ENCODE measurements around the gene OLFM3. TPM values are rescaled to one million over a fixed set of nuclear protein-coding genes. Genes with fewer than 3 reads are reported as not detected.

Gene OLFM3
- total RNA-seq, 1 experiment from 2014 or later, result 0.26 TPM

GRCh38 chr1:101975371-101975770 lies 21.4 kb downstream of the OLFM3 start:
- H3K9me3 Mint-ChIP-seq, result peaks cover 0 to 9% of the 10 kb centered on the region in 2 experiments; a peak in 1 of 5 replicates
- H3K36me3 Mint-ChIP-seq (ENCODE audit: insufficient read depth in 1 of 3, low read depth in 3 of 3), result peaks cover 0 to 12% (median 5%) of the 10 kb centered on the region in 3 experiments; a peak in 3 of 7 replicates
- Histone ChIP-seq H2BK5ac (ENCODE audit: insufficient read length, low read length) (no peak overlapping the region), H3K56ac (ENCODE audit: insufficient read length, low read depth, low read length) (no peak overlapping the region), H4K20me1 (ENCODE audit: control insufficient read depth, insufficient read depth, insufficient read length) (no peaks in the 10 kb centered on the region), H3K27me3 (ENCODE audit: insufficient read depth, low read length) (no peaks in the 10 kb centered on the region), H4K5ac (ENCODE audit: insufficient read length, low read depth, low read length) (no peak overlapping the region), H2AK5ac (ENCODE audit: insufficient read length, low read length) (no peak overlapping the region), H4K91ac (ENCODE audit: insufficient read length, low read depth, low read length) (no peak overlapping the region), H3K18ac (ENCODE audit: insufficient read length, low read depth, low read length) (no peak overlapping the region), H3T11ph (ENCODE audit: low read length) (no peak overlapping the region), H2BK12ac (ENCODE audit: insufficient read length, low read depth, low read length) (no peak overlapping the region), H3K14ac (ENCODE audit: insufficient read depth, low read length) (no peak overlapping the region), H3K4me2 (ENCODE audit: insufficient read depth, insufficient read length, low read length) (no peak overlapping the region), H2BK15ac (ENCODE audit: low read depth, low read length) (no peak overlapping the region), H3K27ac (ENCODE audit: insufficient read length, low read depth, low read length) (no peak overlapping the region), H3K23ac (ENCODE audit: insufficient read length, low read depth, low read length) (no peak overlapping the region), H3K4ac (ENCODE audit: low read depth, low read length) (no peak overlapping the region), H2BK120ac (ENCODE audit: low read depth, low read length, poor library complexity, severe bottlenecking) (no peak overlapping the region), H3K79me2 (ENCODE audit: insufficient read depth, low read length) (no peaks in the 10 kb centered on the region), H3K9me3 (ENCODE audit: control insufficient read depth, low read depth, low read length) (no peaks in the 10 kb centered on the region), H2BK20ac (ENCODE audit: low read depth, low read length, poor library complexity, severe bottlenecking) (no peak overlapping the region), H3K9ac (ENCODE audit: extremely low read depth, insufficient read length, low read length) (no peak overlapping the region), H4K8ac (replicated peaks; ENCODE audit: insufficient read length, low read depth, low read length) (no peak overlapping the region), H2AFZ (ENCODE audit: low read length) (no peak overlapping the region), H3K23me2 (ENCODE audit: insufficient read length, low read depth, low read length, poor library complexity, severe bottlenecking) (no peaks in the 10 kb centered on the region), H3K4me1 (ENCODE audit: insufficient read depth, low read length) (no peaks in the 10 kb centered on the region), H3K79me1 (ENCODE audit: insufficient read depth, low read depth, low read length, poor library complexity, severe bottlenecking) (no peaks in the 10 kb centered on the region)
- H3K27me3 Mint-ChIP-seq (ENCODE audit: low read depth), result no peaks in the 10 kb centered on the region
- WGBS (ENCODE audit: extremely low coverage, insufficient read length, low lambda C conversion rate), result no CpG with 5 or more reads among the region's 3 CpGs
- no peak overlapping the region for H3K27ac Mint-ChIP-seq
- no peak for DNase-seq
- H3K4me1 Mint-ChIP-seq, result peaks cover 6 to 8% of the 10 kb centered on the region in 2 experiments
- TF ChIP-seq CTCF (conservative IDR thresholded peaks at IDR 0.05), result no peak
- no peak overlapping the region for H3K4me3 Mint-ChIP-seq
